Esophagus muscularis mucosa (tissue), 4 donors: ENCODE measurements around the gene NLRP10. TPM values are rescaled to one million over a fixed set of nuclear protein-coding genes. Genes with fewer than 3 reads are reported as not detected.

ENCODE experiments used
- DNase-seq: peaks from one replicate; pipeline ENCODE4 v3.0.0-alpha.2; 2017; ENCODE audit errors: extremely low spot score
- H3K27ac ChIP-seq, 4 donors: fragments of 200-600 bp; sonication (generic); replicated peaks in 1 of 4; 1 replicate in 3 of 4; 2 replicates in 1 of 4; pipeline ENCODE4 v1.5.1; 2016 to 2019; ENCODE audit warnings: mild to moderate bottlenecking in 1 of 4
- H3K27me3 ChIP-seq, 4 donors: fragments of 200-600 bp; sonication (generic); one replicate each; pipeline versions ENCODE4 v1.5.1 to v1.6.0; 2016 to 2019
- H3K36me3 ChIP-seq, 4 donors: fragments of 200-600 bp; sonication (generic); one replicate each; pipeline ENCODE4 v1.5.1; 2016 to 2019
- H3K4me1 ChIP-seq, 4 donors: fragments of 200-600 bp; sonication (generic); one replicate each; pipeline ENCODE4 v1.5.1; 2016 to 2019
- H3K4me3 ChIP-seq, 4 donors: fragments of 200-600 bp; sonication (generic); 1 replicate in 2 of 4; 2 replicates in 2 of 4; pipeline ENCODE4 v1.5.1; 2016 to 2019; ENCODE audit warnings: mild to moderate bottlenecking in 4 of 4, moderate library complexity in 1 of 4
- H3K9me3 ChIP-seq, 4 donors: fragments of 200-600 bp; sonication (generic); 1 replicate in 3 of 4; 2 replicates in 1 of 4; pipeline ENCODE4 v1.5.1; 2016 to 2019
- EP300 ChIP-seq: sonication (generic); formaldehyde crosslinking; IDR thresholded peaks from one replicate; pipeline ENCODE4 v1.6.1; 2017; ENCODE audit warnings: antibody characterized with exemption
- POLR2A ChIP-seq: fragments of 450-650 bp; IDR thresholded peaks from one replicate; pipeline ENCODE4 v1.6.1; 2017; ENCODE audit warnings: antibody characterized with exemption, moderate library complexity, mild to moderate bottlenecking, low read depth
- POLR2AphosphoS5 ChIP-seq, 2 donors: sonication (generic); formaldehyde crosslinking; IDR thresholded peaks; one replicate each; pipeline ENCODE4 v1.6.1; 2017; ENCODE audit warnings: antibody characterized with exemption in 2 of 2
- WGBS: methylation state at CpG from one replicate; pipeline ENCODE4 v1.1.5; 2018; 5-methylcytosine and 5-hydroxymethylcytosine counted together
- intact Hi-C: fragments of 100-400 bp; cut with DNase I; formaldehyde crosslinking; loops from one replicate; pipeline ENCODE4 v1.15.1; 2023
- total RNA-seq, 4 donors: library from RNA; depleted of rRNA; stranded (reverse); fragments of >200 nt; gene quantifications; one replicate each; pipeline versions ENCODE4 v1.1.0 to v1.2.1, GENCODE V29; 2016
- TF ChIP-seq, protein P1 (sequence below), 3 experiments: fragments of 200-600 bp in 2 of 3; fragments of 450-650 bp in 1 of 3; sonication (generic) in 2 of 3; IDR thresholded peaks; one replicate each; pipeline ENCODE4 v1.5.1; 2017 to 2019; ENCODE audit warnings: antibody characterized with exemption in 3 of 3, mild to moderate bottlenecking in 2 of 3, moderate library complexity in 1 of 3

Gene NLRP10
- total RNA-seq, 4 donors from 2014 or later: not detected

DNA sequence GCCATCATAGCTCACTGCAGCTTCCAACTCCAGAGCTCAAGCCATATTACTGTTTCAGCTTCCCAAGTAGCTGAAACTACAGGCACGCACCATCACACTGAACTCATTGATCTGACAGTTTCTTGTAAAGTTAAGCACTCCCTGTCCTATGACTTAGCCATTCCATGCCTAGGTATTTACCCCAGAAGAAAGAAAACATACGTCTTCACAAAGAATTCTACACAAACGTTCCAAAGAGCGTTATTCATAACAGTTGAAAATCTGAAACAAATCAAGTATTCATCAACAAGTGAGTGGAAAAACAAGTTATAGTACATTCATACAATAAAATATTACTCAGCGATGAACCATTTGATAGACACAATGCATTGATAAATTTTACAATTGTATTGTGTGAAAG, 7.8 kb upstream of the NLRP10 start:
- Histone ChIP-seq H3K4me1 (no peaks in the 10 kb centered on the region), H3K4me3 (no peak overlapping the region), H3K36me3 (no peaks in the 10 kb centered on the region), H3K9me3 (no peaks in the 10 kb centered on the region), H3K27ac (no peak overlapping the region), H3K27me3 (no peaks in the 10 kb centered on the region)
- 87% methylated on average over 5 of the region's 5 CpGs for WGBS
- intact Hi-C loops: no loop called here
- TF ChIP-seq POLR2A (no peak), EP300 (no peak), POLR2AphosphoS5 (IDR thresholded peaks at IDR 0.05) (no peak)
- TF ChIP-seq, protein P1, sequence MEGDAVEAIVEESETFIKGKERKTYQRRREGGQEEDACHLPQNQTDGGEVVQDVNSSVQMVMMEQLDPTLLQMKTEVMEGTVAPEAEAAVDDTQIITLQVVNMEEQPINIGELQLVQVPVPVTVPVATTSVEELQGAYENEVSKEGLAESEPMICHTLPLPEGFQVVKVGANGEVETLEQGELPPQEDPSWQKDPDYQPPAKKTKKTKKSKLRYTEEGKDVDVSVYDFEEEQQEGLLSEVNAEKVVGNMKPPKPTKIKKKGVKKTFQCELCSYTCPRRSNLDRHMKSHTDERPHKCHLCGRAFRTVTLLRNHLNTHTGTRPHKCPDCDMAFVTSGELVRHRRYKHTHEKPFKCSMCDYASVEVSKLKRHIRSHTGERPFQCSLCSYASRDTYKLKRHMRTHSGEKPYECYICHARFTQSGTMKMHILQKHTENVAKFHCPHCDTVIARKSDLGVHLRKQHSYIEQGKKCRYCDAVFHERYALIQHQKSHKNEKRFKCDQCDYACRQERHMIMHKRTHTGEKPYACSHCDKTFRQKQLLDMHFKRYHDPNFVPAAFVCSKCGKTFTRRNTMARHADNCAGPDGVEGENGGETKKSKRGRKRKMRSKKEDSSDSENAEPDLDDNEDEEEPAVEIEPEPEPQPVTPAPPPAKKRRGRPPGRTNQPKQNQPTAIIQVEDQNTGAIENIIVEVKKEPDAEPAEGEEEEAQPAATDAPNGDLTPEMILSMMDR (IDR thresholded peaks at IDR 0.05): no peak
- DNase-seq: no peak

DNA sequence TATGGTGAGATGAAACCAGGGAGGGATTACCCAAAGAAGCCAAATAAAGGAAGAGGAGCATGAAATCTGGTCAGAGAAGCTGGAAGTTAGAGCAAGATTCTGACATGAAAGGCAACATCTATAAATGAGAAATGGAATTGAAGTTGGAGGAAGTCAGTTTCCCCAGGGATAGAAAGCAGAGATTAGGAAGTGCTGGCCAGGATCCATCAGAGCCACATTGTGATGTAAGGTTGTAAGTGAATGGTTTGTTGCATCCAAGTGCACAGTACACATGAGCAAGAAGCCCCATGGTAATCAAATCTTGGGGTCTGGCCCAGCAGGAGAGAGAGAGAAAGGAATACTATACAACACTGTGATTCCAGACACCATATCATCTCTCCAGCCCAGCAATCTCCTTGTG, 6.6 kb upstream of the NLRP10 start:
- H3K36me3 ChIP-seq: no peaks in the 10 kb centered on the region
- H3K27me3 ChIP-seq: no peaks in the 10 kb centered on the region
- intact Hi-C loops: no loop called here
- TF ChIP-seq EP300: no peak
- no peak for TF ChIP-seq POLR2AphosphoS5 (IDR thresholded peaks at IDR 0.05)
- TF ChIP-seq, protein P1 (IDR thresholded peaks at IDR 0.05): no peak
- no peak for TF ChIP-seq POLR2A
- no peak for DNase-seq
- no peaks in the 10 kb centered on the region for H3K4me1 ChIP-seq
- no peaks in the 10 kb centered on the region for H3K9me3 ChIP-seq
- no peak overlapping the region for H3K27ac ChIP-seq
- H3K4me3 ChIP-seq: no peak overlapping the region

DNA sequence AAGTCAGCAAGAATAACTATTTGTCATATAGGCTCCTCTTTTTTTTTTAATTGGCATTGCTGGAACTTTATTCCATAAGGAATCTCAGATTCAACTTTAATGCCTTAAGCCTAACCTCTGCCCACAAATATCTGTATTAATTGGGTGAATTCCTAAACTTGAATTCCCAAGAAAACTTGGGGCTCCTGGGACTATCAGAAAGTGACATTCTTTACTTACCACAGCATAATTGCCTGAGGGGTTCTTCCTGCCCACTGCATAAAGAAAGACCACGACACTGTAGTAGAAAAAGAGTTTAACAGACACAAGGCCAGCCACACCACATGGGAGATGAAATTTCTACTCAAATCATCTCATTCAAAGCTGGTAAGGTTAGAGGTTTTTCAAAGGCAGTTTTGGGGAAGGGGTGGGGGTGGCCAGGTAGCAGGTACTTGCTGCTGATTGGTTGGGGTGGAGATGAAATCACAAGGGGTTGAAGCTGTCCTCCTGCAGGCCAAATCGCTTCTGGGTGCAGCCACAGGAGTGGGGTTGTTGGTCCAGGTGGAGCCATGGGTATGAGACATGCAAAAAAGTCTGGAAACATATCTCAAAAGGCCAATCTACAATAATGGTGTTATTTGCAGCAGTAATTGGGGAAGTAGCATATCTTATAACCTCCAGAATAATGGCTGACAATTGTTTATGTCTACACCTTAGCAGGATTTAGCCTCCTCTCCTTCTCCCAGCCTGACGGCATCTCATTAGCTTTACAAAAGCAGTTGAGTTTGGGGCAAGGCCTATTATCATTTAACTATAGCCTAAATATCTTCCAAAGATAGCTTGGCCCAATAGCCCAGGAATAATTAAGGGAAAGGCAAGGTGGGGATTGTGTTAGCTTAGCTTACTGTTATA, 4.8 kb upstream of the NLRP10 start:
- TF ChIP-seq EP300 (no peak), POLR2A (no peak), POLR2AphosphoS5 (IDR thresholded peaks at IDR 0.05) (no peak)
- TF ChIP-seq, protein P1 (IDR thresholded peaks at IDR 0.05): no peak
- Histone ChIP-seq H3K36me3 (no peaks in the 10 kb centered on the region), H3K4me3 (no peak overlapping the region), H3K9me3 (no peaks in the 10 kb centered on the region), H3K27me3 (no peaks in the 10 kb centered on the region), H3K27ac (no peak overlapping the region), H3K4me1 (no peaks in the 10 kb centered on the region)
- intact Hi-C loops: no loop called here
- no peak for DNase-seq
- 66% methylated on average over 3 of the region's 3 CpGs for WGBS

DNA sequence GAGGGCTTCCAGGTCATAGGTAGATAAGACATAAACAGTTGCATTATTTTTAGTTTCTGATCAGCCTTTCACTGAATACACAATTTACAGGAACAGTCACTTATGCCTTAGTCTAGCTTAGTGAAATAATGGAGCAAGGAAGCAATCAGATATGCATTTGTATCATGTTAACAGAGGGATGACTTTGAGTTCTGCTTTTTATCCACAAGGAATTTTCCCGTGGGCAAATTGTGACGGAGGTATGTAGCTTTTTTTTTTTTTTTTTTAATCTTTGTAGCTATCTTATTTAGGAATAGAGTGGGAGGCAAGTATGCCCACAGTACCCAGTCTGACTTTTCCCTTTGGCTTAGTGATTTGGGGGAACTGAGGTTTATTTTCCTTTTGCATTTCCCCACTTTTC, 3.4 kb upstream of the NLRP10 start:
- no peaks in the 10 kb centered on the region for H3K27me3 ChIP-seq
- intact Hi-C loops: no loop called here
- H3K36me3 ChIP-seq: no peaks in the 10 kb centered on the region
- H3K4me1 ChIP-seq: no peaks in the 10 kb centered on the region
- H3K4me3 ChIP-seq: no peak overlapping the region
- WGBS: 27% methylated on average over 2 of the region's 2 CpGs
- TF ChIP-seq EP300 (no peak), POLR2A (no peak), POLR2AphosphoS5 (IDR thresholded peaks at IDR 0.05) (no peak)
- TF ChIP-seq, protein P1 (IDR thresholded peaks at IDR 0.05): no peak
- DNase-seq: no peak
- no peaks in the 10 kb centered on the region for H3K9me3 ChIP-seq
- H3K27ac ChIP-seq: no peak overlapping the region
